Stimulated activated CD4-positive, alpha-beta T cell treated with anti-CD3 and anti-CD28 coated beads, Interleukin-2, amount 100 ng/mL, for 48 hours (primary cell): Measurements from ENCODE around the gene SWAP70.
"Not testable (repeated sequence)": the region's sequence is repeated elsewhere in the genome, so short reads cannot be mapped to it uniquely, and the experiment has no call there.

Experiments used
- DNase-seq, 2 donors: peaks; one replicate each; pipeline ENCODE4 v3.0.0-alpha.2; 2020

Gene SWAP70

DNA sequence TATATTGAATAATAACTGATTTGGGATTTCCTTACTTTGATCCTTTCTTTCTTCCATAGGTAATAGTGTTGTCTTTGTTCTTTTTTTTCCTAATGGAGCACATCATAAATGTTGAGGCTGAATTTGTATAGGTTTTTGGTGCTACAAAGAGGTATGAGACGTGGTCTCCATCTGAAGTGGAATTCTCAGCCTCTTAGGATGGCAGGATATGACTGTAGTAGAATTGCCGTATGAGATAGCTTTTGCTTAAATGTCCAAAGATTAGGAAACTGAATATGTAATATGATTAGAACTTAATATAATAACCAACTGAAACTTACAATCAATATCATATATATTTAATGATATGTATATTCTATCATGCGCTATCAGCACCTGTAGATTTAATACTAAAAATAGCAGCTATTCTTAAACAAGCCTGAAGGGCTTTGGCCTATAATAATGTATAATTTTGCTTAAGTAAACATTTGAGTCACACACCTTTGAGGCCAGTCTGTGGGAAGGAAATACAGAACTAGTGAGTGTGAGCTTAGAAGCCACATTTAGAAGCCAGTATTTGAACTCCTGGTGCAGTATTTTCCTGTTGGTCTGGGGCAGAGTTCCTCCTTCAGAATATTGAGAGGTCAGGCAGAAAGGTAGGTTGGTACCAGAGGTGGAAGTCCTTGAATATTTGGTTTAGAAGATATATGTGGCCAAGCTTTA lies 62.6 kb downstream of the SWAP70 start:
- no peak for DNase-seq

- DNase-seq: no peak
These were observed 64.2 kb downstream of the SWAP70 start for GRCh38 chr11:9728058-9728457.

DNA sequence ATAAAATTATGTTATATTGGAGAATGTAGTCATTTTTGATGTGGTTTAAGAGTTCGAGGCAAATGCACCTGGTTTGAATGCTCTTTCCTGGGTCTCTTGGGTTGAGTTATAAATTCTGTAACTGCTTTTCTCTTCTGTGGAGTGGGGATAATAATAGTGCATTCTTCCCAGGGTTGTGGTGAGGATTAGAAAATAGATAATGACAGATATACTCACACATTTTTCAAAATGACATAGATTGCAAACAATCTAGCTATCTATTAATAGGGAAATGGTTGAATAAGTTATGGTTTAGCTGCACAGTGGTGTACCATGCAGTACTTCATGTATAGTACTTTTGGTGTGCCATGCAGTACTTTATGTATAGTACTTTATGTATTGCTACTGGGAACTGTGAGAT lies 67.4 kb downstream of the SWAP70 start:
- DNase-seq: no peak

DNA sequence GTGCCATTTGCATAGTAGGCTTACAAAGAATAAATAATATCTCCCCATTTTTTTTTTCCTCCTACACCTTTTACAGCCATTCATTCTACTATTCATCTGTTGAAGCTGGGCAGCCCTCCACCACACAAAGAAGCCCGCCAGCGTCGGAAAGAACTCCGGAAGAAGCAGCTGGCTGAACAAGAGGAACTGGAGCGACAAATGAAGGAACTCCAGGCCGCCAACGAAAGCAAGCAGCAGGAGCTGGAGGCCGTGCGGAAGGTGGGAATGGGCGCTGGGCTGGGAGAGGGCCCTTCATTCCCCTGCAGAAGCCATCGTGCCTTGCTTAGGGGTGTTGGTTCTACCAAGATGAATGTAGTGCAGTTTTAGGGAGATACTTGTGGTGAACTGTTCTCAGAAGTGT lies 68.6 kb downstream of the SWAP70 start:
- no peak for DNase-seq

DNA sequence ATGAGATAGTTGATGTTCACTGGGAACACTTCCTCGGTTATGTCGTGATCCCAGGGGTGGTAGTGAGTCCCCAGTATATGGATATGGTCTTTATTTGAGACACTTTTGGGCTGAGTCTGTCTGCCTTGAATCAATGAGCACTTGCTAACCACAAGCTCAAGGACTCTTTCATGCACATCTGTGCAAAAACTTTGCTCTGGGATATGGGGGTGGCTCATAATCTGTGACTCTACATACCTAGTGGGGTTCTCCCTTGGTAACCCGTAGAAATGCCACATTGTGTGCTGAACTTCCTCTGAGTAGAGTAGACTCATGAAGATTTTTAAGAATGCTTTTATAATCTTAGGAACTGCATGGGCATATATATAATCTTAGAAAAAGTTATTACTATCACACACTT lies 69.3 kb downstream of the SWAP70 start:
- no peak for DNase-seq

GRCh38 chr11:9735236-9735635 lies 71.4 kb downstream of the SWAP70 start:
- no peak for DNase-seq

GRCh38 chr11:9735919-9736318 lies 72.0 kb downstream of the SWAP70 start:
- DNase-seq: no peak

- no peak for DNase-seq
These were observed 72.5 kb downstream of the SWAP70 start for GRCh38 chr11:9736365-9736764.

DNA sequence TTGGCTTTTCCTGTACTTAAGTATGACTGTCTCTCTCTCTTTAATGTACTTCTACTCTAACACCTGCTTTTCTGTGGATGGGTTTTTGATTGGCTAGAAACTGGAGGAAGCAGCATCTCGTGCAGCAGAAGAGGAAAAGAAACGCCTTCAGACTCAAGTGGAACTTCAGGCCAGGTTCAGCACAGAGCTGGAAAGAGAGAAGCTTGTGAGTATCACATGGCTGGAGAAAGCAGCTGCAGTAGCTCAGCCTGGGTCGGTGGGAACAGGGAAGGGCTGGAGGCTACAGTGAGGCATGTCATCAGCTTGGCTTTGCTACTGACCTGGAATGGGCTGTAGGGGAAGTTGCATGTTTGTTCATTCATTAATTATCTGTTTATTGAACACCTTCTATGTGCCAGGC lies 74.2 kb downstream of the SWAP70 start:
- no peak for DNase-seq

DNA sequence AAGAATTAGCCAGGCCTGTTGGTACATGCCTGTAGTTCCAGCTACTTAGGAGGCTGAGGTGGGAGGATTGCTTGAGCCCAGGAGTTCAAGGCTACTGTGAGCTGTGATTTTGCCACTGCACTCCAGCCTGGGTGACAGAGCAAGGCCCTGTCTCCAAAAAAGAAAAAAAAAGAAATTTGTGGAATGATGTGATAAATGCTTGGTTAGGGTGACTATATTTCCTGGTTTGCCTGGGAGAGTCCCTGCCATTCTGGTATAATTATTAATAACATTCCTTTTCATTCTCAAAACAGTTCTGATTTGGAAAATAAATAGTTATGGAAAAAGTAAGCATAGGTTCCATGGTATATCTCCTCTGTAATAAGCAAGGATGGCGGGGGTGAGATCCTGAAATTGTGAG lies 74.8 kb downstream of the SWAP70 start:
- no peak for DNase-seq

DNA sequence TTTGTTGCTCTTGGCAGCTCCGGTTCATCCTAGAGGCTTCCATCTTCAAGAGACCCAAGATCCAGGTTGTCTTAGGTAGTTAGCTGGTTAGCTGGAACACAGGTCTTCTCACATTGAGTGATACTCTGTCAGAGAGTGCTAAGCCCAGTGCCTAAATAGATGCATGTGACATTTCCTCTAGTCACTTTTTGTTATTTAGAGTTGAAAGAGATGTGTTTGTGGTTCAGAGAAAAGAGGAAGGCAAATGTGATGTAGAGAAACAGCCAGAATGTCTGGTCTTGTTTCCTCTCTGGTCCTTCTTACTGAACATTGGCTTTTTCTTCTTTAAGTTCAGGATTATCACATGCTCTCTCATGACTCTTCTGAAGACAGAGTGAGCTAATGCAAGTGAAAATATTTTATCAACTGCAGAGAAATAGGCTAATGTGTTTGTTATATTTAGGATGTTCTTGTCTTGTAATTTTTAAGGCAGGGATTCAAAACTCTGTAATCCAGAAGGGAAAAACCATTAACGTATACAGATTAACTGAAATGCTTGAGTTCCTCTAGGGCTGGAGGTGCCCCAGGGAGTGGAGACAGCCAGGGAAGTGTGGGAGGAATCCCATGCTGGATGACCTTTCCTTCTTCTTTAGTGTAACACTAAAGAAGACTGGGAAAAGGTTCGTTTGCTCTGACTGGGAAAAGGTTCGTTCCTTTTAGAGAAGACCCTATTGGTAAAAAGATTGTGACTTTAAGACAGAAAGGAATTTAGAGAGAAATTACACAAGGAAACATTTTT lies 75.4 kb downstream of the SWAP70 start:
- no peak for DNase-seq

- no peak for DNase-seq
These were observed 76.5 kb downstream of the SWAP70 start for GRCh38 chr11:9740202-9740883.

- no peak for DNase-seq
These were observed 77.4 kb downstream of the SWAP70 start for GRCh38 chr11:9741260-9741659.

GRCh38 chr11:9743512-9743911 lies 79.6 kb downstream of the SWAP70 start:
- DNase-seq: not testable (repeated sequence)

DNA sequence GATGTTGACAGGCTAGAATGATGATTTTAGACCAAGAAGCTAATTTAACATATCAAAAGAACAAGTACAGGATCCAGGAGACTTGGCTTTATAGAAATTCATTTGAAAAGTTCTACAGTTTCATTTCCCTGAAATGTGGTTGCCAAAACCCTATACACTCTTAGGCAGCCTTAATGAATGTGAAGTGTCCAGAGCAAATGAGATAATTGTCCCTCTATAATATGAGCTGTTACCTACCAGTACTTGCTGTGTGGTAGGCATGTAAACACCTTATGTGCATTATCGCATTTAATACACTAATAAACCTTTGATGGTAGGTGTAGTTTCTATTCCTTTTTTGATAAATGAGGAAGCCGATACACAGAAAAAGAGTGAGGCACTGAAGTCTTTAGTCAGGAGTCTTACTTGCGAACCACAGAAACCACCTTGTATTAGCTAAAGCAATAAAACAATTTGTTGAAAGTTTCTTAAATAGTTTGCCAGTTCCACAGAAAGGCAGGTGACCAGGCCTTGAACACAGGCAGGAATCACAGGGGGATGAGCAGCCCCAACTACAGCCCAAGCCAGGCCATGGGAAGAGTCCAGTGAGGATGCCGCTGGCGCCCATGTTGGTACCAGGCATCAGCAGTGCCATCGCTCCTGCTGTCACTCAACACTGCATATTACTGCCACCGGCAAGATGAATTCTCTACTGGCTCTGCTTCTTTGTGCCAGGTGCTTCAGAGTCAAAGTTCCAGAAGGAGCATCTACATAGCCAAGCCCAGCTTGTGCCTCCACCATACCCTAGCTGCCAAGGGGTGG lies 81.7 kb downstream of the SWAP70 start:
- no peak for DNase-seq

DNA sequence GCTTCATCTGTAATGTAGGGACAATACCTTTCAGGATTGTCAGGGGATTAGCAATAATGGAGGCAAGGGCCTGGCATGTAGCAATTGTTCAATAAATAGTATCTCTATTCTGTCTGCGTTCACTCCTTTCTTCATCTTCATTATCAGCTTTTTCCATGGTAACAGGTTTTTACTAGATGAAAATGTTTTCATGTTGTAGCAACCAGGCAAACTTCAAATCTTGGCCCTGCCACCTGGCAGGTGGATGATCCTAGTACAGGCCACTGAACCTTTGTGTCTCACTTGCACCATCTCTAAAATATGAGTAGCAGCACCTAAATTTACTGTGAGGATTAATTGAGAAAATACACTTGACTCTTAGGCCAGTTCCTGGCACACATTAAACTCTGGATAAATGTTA lies 83.4 kb downstream of the SWAP70 start:
- DNase-seq: no peak

GRCh38 chr11:9747828-9748227 lies 84.0 kb downstream of the SWAP70 start:
- no peak for DNase-seq

GRCh38 chr11:9748361-9748970 lies 84.6 kb downstream of the SWAP70 start:
- DNase-seq: peak; percentile 35 to 41

DNA sequence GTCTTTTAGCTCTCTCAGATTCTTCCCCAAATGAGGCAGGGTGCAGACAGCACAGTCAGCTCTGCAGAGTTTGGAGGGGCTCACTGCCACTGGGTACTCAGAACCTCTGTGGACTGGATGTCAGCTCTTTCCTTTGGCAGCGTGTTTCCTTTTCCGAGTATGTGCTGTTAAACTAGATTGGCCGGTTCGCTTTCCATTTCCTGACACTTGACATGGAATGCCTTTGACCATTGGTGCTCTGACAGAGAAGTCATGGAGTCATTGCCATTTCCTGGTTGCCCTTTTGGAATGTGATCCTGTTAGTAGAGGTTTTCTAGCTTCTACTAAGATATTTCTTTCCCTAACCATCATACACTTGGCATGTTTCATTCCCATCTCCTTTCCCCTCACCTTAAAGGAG lies 86.7 kb downstream of the SWAP70 start:
- DNase-seq: no peak

- no peak for DNase-seq
These were observed 88.2 kb downstream of the SWAP70 start for GRCh38 chr11:9752091-9752490.

- DNase-seq: no peak
These were observed 89.1 kb downstream of the SWAP70 start for GRCh38 chr11:9753021-9753420.

DNA sequence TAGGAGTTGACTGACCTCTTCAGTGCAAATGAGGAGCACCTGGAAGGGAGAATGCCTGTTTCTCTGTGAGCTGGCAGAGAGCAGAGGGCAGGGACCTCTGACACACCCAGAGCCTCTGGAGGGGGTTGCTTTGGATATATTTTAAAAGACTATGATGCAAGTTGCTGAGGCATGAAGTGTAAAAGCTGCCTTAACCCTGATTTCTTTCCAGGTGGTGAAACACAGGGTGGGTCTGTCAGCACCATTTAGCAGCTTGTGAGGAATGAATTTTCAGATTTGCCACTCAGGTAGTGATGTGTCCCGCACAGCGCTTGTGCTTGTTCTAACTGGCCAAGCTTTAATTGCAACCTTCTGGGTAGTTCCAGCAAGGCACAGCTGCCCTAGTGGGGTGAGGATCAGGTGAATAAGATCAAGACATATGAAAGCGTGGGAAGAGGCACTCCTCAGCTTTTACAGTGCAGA lies 90.2 kb downstream of the SWAP70 start:
- DNase-seq: no peak
